PFSK-1 (cell line): Measurements from ENCODE around the gene TTC21A.

Source experiments
- POLR2AphosphoS5 ChIP-seq: IDR thresholded peaks from 2 replicates; pipeline ENCODE4 v1.6.1; 2012; ENCODE audit warnings: low read depth, mild to moderate bottlenecking, control low read depth, low read length, moderate library complexity
- REST ChIP-seq, 2 experiments: IDR thresholded peaks; 2 replicates each; pipeline versions ENCODE4 v1.6.1 to v1.8.0; 2011 to 2012; ENCODE audit warnings: low read depth in 2 of 2, low read length in 2 of 2, control low read depth in 1 of 2, inconsistent platforms in 1 of 2, mild to moderate bottlenecking in 1 of 2, moderate library complexity in 1 of 2; ENCODE audit not compliant: insufficient read depth in 1 of 2
- SIN3A ChIP-seq: IDR thresholded peaks from 2 replicates; pipeline ENCODE4 v1.6.1; 2012; ENCODE audit warnings: mild to moderate bottlenecking, low read length, moderate library complexity, borderline replicate concordance; ENCODE audit not compliant: insufficient read depth
- TAF1 ChIP-seq: IDR thresholded peaks from 2 replicates; pipeline ENCODE4 v1.6.1; 2012; ENCODE audit warnings: low read length, control low read depth, borderline replicate concordance; ENCODE audit not compliant: insufficient read depth

GRCh38 chr3:39180546-39181346, 73.3 kb downstream of the TTC21A start:
- TF ChIP-seq POLR2AphosphoS5 (no peak), TAF1 (no peak), REST (IDR thresholded peaks at IDR 0.05; ENCODE audit: insufficient read depth in 1 of 2, low read depth in 2 of 2, low read length in 2 of 2) (no peak), SIN3A (no peak)
